IPS DF 6.9 (cell line): ENCODE measurements around the gene DAPK2.

Experiments used
- DNase-seq: peaks from one replicate; pipeline ENCODE4 v3.0.0-alpha.2; 2013; ENCODE audit warnings: low read depth, low spot score
- H3K27ac ChIP-seq: one replicate; pipeline ENCODE4 v1.5.1; 2013; ENCODE audit warnings: low read length, control low read depth
- H3K27me3 ChIP-seq: 2 replicates; pipeline ENCODE4 v1.6.1; 2013; ENCODE audit warnings: mild to moderate bottlenecking, low read length; ENCODE audit not compliant: control insufficient read depth, insufficient read depth
- H3K36me3 ChIP-seq: 2 replicates; pipeline ENCODE4 v1.6.1; 2013; ENCODE audit warnings: low read length; ENCODE audit not compliant: control insufficient read depth, insufficient read depth
- H3K4me1 ChIP-seq: 2 replicates; pipeline ENCODE4 v1.6.1; 2013; ENCODE audit warnings: low read length; ENCODE audit not compliant: control insufficient read depth, insufficient read depth
- H3K4me3 ChIP-seq: 2 replicates; pipeline ENCODE4 v1.5.1; 2013; ENCODE audit warnings: mild to moderate bottlenecking, low read length
- H3K9me3 ChIP-seq: 2 replicates; pipeline ENCODE4 v1.6.1; 2013; ENCODE audit warnings: low read length, inconsistent platforms; ENCODE audit not compliant: control insufficient read depth, insufficient read depth
- WGBS: extraction: QIAGEN DNeasy Blood & Tissue Kit; methylation state at CpG from one replicate; pipeline ENCODE4 v1.1.7; 2013; ENCODE audit warnings: mixed read lengths, missing lambda C conversion rate; ENCODE audit not compliant: insufficient read length, insufficient coverage; 5-methylcytosine and 5-hydroxymethylcytosine counted together

DAPK2 gene

DNA sequence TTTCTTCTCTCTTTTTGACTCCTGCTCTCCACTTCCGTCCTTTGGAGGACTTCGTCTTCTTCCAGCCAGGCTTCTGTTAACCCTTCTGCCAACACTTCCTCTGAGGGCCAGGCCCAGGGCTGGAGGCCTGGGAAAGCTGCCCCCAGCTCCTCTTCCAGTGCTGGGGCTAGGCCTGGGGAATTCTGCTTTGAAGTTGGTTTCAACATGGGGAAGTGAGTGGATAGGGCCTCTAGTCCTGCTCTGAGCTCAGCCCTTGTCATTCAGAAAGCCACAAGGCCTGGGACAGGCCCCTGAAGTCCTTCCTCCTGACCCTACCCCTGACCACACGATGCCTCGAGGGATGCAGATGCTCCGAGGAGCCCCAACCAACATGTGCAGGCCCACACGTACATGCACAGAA lies 158.7 kb downstream of the DAPK2 start:
- H3K9me3 ChIP-seq, result no peaks in the 10 kb centered on the region
- H3K36me3 ChIP-seq, result no peaks in the 10 kb centered on the region
- no peak for DNase-seq
- no peak overlapping the region for H3K27ac ChIP-seq
- H3K27me3 ChIP-seq, result no peaks in the 10 kb centered on the region
- WGBS, result no CpG with 5 or more reads among the region's 6 CpGs
- no peak overlapping the region for H3K4me3 ChIP-seq
- H3K4me1 ChIP-seq, result no peaks in the 10 kb centered on the region

DNA sequence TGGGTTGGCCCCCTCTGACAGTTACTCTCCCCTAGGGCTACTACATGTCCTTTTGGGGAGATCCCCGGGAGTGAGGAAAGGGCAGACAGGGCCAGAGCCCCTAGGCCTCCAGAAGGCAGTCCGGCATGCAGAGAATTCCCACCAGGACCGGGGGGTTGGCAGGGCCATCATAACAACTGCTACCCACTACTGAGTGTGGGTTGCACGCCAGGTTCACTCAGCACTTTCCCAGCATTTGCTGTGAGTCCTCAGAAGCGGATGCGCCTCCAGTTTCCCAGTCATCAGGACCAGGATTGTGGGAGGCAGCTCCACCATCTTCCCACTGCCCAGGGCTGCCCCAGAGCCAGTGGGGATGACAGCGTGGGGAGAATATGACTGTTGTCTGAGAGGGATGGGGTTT lies 161.3 kb downstream of the DAPK2 start:
- no CpG with 5 or more reads among the region's 7 CpGs for WGBS
- no peaks in the 10 kb centered on the region for H3K27me3 ChIP-seq
- H3K27ac ChIP-seq, result no peak overlapping the region
- no peak for DNase-seq
- no peaks in the 10 kb centered on the region for H3K36me3 ChIP-seq
- H3K4me1 ChIP-seq, result no peaks in the 10 kb centered on the region
- no peak overlapping the region for H3K4me3 ChIP-seq
- H3K9me3 ChIP-seq, result no peaks in the 10 kb centered on the region

DNA sequence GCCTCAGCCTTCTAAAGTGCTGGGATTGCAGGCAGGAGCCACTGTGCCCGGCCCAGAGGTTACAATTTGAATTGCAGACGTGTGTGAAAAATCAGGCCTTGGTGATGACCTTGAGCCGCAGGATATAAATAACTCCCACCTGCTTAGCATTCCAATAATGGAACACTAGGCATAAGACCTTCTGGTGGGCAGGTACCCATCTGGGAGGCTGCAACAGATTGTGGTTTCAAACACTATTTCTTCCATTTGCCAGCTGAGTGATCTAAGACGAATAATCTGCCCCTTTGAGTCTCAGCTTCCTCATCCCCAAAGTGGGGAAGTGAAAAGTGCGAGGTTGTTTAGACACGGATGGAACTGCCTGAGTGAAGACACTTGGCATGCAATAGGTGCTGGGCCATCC lies 164.9 kb downstream of the DAPK2 start:
- H3K9me3 ChIP-seq, result no peaks in the 10 kb centered on the region
- no peaks in the 10 kb centered on the region for H3K36me3 ChIP-seq
- no CpG with 5 or more reads among the region's 6 CpGs for WGBS
- H3K4me1 ChIP-seq, result peaks cover 3% of the 10 kb centered on the region; the same call in 1 of the 2 replicates
- no peaks in the 10 kb centered on the region for H3K27me3 ChIP-seq
- H3K4me3 ChIP-seq, result no peak overlapping the region
- DNase-seq, result no peak
- H3K27ac ChIP-seq, result no peak overlapping the region

DNA sequence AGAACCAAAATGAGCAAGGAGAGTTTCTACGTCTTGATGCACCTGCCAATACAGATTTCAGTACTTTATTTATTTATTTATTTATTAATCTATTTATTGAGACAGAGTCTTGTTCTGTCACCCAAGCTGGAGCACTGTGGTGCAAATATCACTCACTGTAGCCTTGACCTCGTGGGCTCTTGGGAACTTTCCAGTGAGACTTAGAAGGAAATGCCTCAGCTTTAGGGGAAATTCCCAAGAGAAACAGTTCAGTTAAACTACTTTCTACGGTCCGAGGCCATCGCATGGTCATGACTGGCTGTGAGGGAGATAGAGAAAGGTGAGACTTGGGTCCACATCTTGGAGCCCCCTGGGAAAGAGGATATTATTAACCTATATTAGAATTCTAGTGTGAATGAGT lies 165.5 kb downstream of the DAPK2 start:
- Histone ChIP-seq H3K27me3 (no peaks in the 10 kb centered on the region), H3K4me3 (no peak overlapping the region), H3K27ac (no peak overlapping the region), H3K36me3 (no peaks in the 10 kb centered on the region), H3K9me3 (no peaks in the 10 kb centered on the region), H3K4me1 (peaks cover 3% of the 10 kb centered on the region; the same call in 1 of the 2 replicates)
- no peak for DNase-seq
- no CpG with 5 or more reads among the region's 5 CpGs for WGBS

DNA sequence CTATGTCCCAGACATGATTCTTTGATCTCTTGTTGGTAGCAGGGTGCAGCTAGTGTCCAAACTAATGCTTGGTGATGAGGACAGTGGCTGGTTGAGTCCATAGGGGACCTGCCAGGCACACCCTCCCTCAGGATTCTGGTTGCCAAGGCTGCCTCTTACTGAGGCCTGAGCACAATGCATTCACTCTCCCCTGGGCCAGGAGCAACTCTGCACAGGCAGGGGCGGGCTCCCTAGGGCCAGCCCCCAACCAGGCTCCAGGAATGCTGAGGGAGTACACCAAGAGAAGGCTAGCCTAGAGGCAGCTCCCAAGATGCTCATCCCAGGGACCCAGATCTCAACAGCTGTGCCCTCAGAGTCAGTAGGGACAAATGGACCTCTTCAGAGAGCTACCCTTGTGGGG lies 166.3 kb downstream of the DAPK2 start:
- Histone ChIP-seq H3K36me3 (no peaks in the 10 kb centered on the region), H3K4me1 (peaks cover 3% of the 10 kb centered on the region; the same call in 1 of the 2 replicates), H3K9me3 (no peaks in the 10 kb centered on the region), H3K27ac (no peak overlapping the region), H3K4me3 (no peak overlapping the region), H3K27me3 (no peaks in the 10 kb centered on the region)
- WGBS, result no CpG with 5 or more reads among the region's 1 CpG
- DNase-seq, result no peak

DNA sequence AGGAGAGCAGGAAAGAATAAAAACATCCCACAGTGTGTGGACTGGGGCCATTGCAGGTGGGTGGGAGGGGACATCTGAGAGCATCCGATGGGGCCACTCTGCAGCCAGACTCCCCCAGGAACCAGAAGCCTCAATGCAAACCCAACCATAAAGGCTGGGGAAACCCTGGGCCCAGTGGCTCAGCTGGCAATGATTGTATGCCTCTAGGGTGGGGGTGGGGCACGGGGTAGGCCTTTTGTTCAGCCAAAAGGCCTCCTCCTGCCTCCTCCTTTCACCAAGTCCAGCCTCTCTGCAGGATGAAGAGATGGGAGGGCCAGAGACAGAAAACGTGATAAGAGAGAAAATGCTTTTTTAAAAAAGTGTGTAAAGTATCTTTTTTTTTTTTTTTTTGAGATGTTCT lies 167.1 kb downstream of the DAPK2 start:
- H3K36me3 ChIP-seq, result no peaks in the 10 kb centered on the region
- no peaks in the 10 kb centered on the region for H3K9me3 ChIP-seq
- DNase-seq, result no peak
- peaks cover 3% of the 10 kb centered on the region; the same call in 1 of the 2 replicates for H3K4me1 ChIP-seq
- WGBS, result no CpG with 5 or more reads among the region's 3 CpGs
- H3K27ac ChIP-seq, result no peak overlapping the region
- H3K4me3 ChIP-seq, result no peak overlapping the region
- H3K27me3 ChIP-seq, result no peaks in the 10 kb centered on the region

DNA sequence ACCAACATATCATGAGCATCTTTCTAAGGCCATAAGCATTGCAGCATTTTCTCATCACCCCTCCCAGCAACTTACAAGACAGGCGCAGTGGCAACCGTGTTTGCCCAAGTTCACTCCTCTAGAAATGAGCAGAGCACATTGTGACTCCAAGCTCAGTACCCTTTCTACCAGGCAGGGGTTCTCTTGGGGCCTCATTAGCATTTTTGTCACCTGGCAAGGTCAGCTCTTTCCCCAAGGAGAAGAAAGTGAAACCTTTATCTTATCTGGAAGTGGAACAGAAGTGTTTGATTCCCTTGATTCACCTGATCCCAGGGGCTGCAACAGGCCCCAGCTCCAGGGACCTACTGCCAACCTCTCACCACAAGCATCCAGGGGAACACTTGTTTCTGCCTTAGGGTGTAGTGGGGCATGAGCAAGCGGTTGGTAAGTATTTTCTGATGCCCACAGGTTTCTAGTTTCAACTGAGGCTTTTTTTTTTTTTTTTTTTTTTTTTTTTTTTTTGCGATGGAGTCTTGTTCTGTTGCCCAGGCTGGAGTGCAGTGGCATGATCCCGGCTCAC lies 168.5 kb downstream of the DAPK2 start:
- Histone ChIP-seq H3K36me3 (no peaks in the 10 kb centered on the region), H3K27ac (no peak overlapping the region), H3K4me3 (no peak overlapping the region), H3K9me3 (no peaks in the 10 kb centered on the region), H3K27me3 (no peaks in the 10 kb centered on the region), H3K4me1 (peaks cover 3% of the 10 kb centered on the region; the same call in 1 of the 2 replicates)
- WGBS, result no CpG with 5 or more reads among the region's 5 CpGs
- DNase-seq, result no peak

DNA sequence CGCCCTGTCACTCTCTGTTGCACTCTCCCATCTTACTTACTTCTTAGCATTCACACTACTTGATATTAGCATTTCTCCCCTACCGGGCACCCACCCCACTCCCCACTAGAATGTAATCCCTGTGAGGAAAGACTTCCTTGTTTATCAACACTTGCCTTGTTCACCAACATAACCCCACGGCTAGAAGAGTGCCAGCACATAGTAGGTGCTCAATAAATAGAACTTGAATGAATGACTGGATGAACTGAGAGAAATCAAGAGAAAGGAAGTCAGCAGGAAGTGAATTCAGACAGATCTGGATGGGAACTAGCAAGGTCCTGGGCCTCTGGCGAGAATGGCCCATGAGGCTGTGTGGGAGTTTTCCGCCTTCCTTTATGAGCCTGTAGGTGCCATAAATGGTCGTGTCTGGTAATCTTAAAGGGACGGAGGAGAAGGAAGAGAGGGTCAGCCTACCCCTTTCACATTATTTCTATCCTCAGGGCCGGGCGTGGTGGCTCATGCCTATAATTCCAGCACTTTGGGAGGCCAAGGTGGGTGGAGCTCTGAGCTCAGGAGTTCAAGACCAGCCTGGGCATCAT lies 170.1 kb downstream of the DAPK2 start:
- H3K27ac ChIP-seq, result no peak overlapping the region
- no peaks in the 10 kb centered on the region for H3K36me3 ChIP-seq
- no CpG with 5 or more reads among the region's 9 CpGs for WGBS
- H3K4me1 ChIP-seq, result peaks cover 3% of the 10 kb centered on the region; the same call in 1 of the 2 replicates
- DNase-seq, result no peak
- H3K4me3 ChIP-seq, result no peak overlapping the region
- H3K9me3 ChIP-seq, result no peaks in the 10 kb centered on the region
- no peaks in the 10 kb centered on the region for H3K27me3 ChIP-seq

DNA sequence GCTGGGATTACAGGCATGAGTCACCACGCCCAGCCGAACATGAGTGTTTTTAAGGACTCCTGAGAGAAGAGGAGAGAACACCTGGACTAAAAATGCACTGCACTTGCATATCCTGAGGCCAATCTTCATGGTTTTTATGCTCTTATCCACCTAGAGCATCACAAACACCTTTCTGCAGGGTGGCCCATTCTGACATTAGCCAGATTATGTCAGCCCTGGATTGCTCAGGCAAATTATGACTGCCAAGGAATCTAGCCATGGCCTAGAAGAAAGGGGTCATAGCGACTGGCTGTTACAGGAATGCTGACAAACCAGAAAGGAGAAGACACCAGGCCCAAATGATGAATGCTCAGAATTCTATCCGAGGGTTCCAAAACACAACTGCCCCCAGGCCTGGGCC lies 171.7 kb downstream of the DAPK2 start:
- H3K9me3 ChIP-seq, result no peaks in the 10 kb centered on the region
- no peak overlapping the region for H3K4me3 ChIP-seq
- no peak overlapping the region for H3K27ac ChIP-seq
- no CpG with 5 or more reads among the region's 4 CpGs for WGBS
- no peaks in the 10 kb centered on the region for H3K27me3 ChIP-seq
- peaks cover 3% of the 10 kb centered on the region; the same call in 1 of the 2 replicates for H3K4me1 ChIP-seq
- no peaks in the 10 kb centered on the region for H3K36me3 ChIP-seq
- DNase-seq, result no peak

DNA sequence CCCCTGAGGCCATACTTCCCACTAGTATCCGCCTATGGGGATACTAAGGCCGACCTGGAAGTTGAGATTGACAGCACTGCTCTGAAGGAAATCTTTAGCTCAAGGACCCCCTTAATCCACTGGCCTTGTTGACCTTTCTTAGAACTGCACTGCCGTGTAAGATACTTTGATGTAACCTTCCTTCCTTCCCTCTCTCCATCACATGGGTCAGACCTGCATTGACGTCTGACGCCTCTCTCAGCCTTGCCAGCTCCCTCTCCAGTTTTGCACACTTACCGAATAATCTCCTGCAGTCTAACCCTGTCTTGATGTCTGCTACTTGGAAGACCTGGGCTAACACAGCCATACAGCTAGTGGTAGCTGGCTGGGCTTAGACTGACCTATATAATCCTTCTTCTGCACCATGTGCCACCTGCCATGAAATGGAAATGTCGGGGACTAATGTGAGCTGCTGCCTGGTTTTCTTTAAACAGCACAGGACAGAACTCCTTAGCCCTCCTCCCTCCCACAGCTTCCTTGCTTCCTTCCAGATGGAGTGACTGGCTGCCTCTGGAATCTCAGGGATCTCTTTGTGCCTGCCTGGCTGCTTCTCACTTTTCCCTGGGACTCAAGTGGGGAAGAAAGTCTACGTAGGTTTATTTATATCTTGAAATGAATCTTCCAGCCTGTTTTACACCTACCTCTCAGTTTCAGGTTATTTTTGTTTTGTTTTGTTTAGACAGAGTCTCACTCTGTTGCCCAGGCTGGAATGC lies 173.3 kb downstream of the DAPK2 start:
- DNase-seq, result no peak
- WGBS, result no CpG with 5 or more reads among the region's 8 CpGs

More for the DNA sequence above, 173.3 kb downstream of the DAPK2 start:
- Histone ChIP-seq H3K36me3 (no peaks in the 10 kb centered on the region), H3K4me3 (no peak overlapping the region), H3K9me3 (no peaks in the 10 kb centered on the region), H3K27me3 (no peaks in the 10 kb centered on the region), H3K4me1 (0 out of 2 replicates have a peak, but pooled peaks cover 2% of the 10 kb centered on the region), H3K27ac (no peak overlapping the region)
